GM12891 (cell line): ENCODE results near the gene CBFA2T3.

Experiments
- POLR2A ChIP-seq: IDR thresholded peaks from 2 replicates; pipeline ENCODE4 v1.6.1; 2011; ENCODE audit warnings: low read depth, low read length, control low read depth
- POLR2AphosphoS5 ChIP-seq: IDR thresholded peaks from 2 replicates; pipeline ENCODE4 v1.6.1; 2011; ENCODE audit warnings: low read depth, low read length, control low read depth

- no peak for TF ChIP-seq POLR2A
- TF ChIP-seq POLR2AphosphoS5: no peak
Observed at GRCh38 chr16:88931373-88931900, 45.6 kb downstream of the CBFA2T3 start.
